ENCODE results near the gene PARP12.

Gene PARP12

GRCh38 chr7:140059273-140060242 is 3.2 kb downstream of the PARP12 start:
- no peak for DNase-seq (ENCODE audit: low read depth)

GRCh38 chr7:140058517-140058916 is 4.2 kb downstream of the PARP12 start:
- DNase-seq (ENCODE audit: low read depth) = no peak

GRCh38 chr7:140057143-140057535 is 5.6 kb downstream of the PARP12 start:
- no peak for DNase-seq (ENCODE audit: low read depth)

- no peak for DNase-seq (ENCODE audit: low read depth)
These were observed 6.2 kb downstream of the PARP12 start for GRCh38 chr7:140056431-140057142.

DNA sequence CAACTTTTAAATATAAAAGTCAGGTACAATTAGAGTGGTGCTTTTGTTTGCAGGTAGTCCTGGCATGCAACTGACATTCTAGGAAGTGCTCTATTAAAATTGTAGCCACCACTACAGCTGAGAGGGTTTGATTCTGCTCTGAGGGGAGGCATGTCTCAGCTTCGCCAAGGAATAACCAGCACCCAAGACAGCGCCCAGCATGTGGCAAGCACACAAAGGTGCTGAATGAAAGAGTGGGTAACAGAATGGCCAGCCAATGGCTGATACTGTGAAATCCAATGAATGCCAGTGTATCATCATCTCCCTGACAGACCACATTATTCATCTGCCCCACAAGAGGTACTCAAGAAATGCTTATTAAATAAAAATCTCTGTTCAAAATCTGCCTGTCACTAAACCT is 6.9 kb downstream of the PARP12 start:
- DNase-seq (ENCODE audit: low read depth) = no peak

DNA sequence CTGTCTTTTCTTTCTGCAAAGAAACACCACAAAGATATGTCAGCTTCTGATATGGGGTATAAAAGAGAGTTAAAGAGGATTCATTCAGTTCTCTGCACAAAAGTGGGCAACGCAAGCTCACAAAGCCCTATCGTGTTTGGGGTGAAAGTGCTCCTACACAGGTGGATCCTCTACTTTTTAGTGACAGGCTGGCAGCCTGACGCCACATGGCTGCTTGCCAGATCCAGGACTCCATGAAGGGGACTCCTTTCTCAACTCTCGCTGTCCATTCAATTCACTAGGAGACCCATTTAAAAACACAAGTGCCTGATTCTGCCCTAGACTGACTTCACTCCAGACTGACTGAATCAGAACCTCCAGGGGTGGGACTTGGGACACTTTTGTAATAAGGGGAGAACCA is 8.0 kb downstream of the PARP12 start:
- DNase-seq (ENCODE audit: low read depth) = no peak

DNA sequence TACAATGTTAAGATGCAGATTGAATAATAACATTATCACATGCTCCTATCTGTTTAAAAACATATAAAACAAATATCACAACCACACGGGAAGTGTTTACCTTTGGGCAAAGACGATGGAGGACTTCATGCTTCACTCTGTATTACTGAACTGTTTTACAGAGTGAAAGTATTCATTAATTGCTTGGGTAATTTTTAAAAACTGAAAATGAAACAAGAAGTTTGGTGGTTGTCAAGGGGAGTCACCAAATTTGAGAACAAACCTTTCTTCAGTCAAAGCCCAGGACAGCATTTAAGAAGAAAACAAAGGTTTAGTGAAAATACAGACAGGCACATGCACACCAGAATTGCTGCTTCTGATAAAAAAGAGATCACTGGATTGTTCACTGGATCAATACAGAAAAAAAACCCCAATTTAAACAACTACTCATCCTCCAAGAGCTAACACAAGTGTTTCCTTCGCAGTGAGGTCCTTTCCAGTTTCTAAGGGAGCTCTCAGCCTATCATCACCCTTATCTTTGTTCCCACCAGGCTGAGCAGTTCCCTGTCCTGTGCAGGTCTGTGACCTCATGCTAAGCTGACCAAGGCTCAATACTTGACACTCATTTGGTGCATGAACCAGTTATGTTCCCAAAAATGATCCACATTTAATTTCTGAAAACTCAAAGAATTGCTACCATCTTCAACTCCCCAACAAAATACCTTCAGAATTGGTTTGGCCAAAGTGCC is 8.8 kb downstream of the PARP12 start:
- no peak for DNase-seq (ENCODE audit: low read depth)

DNA sequence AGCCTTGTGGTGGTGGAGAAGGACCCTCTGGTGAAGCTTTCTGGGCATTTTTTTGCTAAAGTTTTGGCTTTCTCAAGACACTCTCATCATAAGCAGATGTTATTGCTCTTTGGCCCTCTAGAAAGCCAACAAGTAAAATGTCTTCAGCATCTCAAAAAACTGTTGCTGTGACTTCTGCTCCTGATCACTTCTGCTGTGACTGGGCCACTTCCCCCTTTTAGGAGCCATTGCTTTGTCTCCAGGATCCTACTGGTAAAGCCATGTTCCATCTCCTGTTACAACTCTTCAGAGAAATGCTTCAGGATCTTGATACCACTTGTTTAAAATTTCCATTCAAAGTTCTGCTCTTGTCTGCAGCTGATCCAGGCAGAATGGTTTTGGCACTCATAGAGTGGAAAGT is 10.9 kb downstream of the PARP12 start:
- DNase-seq (ENCODE audit: low read depth) = no peak

- no peak for DNase-seq (ENCODE audit: low read depth)
These were observed 12.7 kb downstream of the PARP12 start for GRCh38 chr7:140050100-140050499.

DNA sequence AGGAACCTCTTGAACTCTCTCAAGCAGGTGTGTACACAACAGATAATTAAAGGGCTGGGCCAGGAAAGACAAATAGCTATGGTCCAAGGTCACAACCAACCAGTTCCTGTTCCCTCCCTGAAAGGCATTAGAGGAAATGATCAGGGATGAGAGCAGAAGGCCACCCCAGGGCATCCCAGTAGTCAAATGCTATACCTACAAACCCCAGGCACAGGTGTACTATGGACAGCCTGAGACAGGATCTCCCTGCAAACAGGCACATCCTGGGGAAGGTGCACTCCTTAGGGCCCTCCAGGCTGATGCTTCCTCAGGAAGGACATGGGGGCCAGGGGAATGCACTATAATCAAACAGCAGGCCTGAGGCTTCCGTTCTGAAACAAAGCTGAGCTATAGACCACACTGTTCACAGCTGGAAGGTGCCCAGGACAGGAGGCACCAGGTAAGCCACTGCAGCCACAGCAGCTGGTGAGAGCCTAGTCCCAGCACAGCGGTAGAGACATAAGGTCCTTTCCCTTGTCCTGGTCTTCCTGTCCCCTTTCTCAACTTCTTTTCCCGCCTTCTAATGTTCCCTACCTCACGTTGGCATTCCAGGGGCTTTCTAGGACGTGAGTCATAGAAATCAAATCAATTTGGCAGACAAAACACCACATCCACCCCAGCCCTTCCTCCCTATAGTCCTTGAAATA is 13.3 kb downstream of the PARP12 start:
- no peak for DNase-seq (ENCODE audit: low read depth)

GRCh38 chr7:140048989-140049338 is 13.8 kb downstream of the PARP12 start:
- DNase-seq (ENCODE audit: low read depth) = no peak

DNA sequence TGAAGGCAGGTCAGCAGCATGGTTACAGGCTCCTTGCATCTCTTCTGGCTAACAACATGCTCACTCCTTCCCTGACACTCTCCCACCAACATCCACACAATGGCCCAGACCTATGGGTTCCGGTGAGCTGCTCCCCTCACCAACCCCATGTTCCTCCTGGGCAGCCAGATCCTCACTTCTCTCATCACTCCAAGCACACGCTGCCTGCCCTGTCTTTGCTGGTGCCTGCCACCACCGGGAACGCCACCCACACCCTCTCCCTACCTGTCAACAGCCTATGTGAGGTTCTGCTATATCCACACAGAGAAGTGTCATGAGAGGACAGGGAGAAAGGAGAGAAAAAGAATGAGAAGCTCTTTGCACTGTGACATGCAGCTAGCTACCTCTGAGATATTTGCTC is 14.6 kb downstream of the PARP12 start:
- DNase-seq (ENCODE audit: low read depth) = no peak

DNA sequence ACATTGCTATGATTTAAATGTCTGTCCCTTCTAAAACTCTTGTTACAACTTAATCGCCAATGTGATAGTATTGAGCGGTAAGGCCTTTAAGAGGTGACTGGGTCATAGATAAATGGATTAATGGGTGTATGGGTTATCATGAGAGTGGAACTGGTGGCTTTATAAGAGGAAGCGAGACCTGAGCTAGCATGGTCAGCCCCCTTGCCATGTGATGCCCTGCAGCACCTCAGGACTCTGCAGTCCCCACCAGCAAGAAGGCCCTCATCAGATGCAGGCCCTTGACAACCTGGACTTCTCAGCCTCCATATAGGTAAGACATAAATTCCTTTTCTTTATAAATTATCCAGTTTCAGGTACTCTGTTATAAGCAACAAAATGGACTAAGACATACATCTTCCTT is 15.6 kb downstream of the PARP12 start:
- no peak for DNase-seq (ENCODE audit: low read depth)

GRCh38 chr7:140045697-140046096 is 17.1 kb downstream of the PARP12 start:
- DNase-seq (ENCODE audit: low read depth) = no peak

DNA sequence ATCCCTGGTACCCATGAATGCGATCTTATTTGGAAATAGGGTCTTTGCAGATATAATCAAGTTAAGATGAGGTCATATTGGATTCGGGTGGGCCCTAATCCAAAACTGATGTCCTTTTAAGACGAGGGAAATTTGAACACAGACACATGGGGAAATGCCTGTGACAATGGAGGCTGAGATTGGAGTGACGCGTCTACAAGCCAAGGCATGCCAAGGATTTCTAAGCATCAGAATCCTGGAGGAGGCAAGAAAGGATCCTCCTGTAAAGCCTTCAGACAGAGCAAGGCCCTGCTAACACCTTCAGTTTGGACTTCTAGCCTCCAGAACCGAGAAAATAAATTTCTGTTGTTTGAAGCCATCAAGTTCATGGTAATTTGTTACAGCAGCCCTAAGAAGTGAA is 18.5 kb downstream of the PARP12 start:
- DNase-seq (ENCODE audit: low read depth) = no peak

DNA sequence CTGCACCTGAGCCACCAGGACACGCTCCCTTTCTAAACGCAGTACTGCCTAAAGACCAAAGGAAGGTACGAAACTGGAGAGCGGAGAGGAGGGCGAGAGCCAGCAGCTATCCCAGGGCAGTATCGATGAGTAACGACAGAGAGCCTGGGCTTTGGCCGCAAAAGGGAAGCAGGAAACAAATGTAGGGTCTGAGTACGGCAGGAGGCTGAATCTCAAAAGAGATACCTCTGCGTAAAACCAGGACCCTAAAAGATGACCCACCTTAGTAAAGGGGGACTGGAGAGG is 20.4 kb downstream of the PARP12 start:
- no peak for DNase-seq (ENCODE audit: low read depth)

GRCh38 chr7:140041659-140042385 is 20.9 kb downstream of the PARP12 start:
- DNase-seq (ENCODE audit: low read depth) = no peak

DNA sequence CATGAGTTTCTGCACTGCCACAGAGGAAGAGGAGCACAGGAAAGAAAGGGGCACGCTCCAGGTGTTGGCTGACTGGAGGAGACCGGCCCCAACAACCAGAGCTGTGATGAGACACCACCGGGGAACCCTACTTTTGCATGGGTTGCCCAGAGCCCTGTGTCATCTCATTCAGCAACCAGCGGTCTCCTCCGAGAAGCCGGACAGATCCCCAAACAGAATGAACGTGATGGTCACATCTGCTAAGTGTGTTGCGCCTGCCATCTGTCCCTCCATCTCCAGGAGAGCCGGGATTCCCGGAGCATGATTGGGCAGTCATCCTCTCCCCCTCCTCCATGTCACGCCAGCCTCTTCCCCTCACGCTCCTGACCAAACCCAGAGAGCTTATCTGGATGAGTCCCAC is 22.9 kb downstream of the PARP12 start:
- no peak for DNase-seq (ENCODE audit: low read depth)

- no peak for DNase-seq (ENCODE audit: low read depth)
These were observed 23.7 kb downstream of the PARP12 start for GRCh38 chr7:140039066-140039465.

DNA sequence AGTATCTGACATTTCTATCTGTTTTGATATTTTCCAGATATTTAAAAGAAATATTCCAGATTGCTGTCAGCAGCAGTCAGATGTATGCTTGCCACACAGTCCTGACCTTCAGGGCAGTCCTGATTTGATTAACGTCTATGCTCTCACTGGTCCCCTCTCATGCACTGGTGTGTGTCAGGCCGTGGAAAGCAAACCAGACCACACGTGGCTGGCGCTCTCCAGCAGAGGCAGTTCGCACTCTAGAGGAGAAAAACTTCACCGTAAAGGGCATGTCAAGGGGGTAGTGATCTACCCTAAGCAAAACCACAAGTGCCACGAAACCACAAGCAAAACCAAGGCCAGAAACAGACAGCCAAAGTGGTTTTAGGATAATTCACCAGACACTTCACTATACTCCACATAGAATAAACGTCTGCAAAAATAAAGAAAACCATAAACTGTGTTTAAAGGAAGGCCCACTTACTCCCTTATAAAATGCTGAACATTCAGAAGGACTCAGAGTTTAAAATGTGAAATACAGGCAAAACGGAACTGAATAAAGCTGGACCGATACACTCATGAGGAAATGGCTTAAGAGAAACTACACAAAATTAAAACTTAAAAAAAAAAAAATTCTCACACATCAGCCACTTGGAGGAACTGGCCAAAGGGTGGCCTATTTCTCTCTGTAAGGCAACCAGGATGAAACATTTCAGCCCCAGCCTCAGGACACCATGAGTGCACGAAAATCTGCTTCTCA is 26.4 kb downstream of the PARP12 start:
- DNase-seq (ENCODE audit: low read depth) = no peak
